DMS114 treated with DMSO at 0.1 percent for 48 hours (cell line): ENCODE measurements around the gene SLC34A3.

Experiments used
- DNase-seq: peaks from one replicate; lab custom pipeline; 2025; ENCODE audit not compliant: unreplicated experiment; lab: John Stamatoyannopoulos, UW

Gene SLC34A3

GRCh38 chr9:137275203-137275587 lies 44.5 kb downstream of the SLC34A3 start:
- no peak for DNase-seq

- DNase-seq, result no peak
These were observed 45.1 kb downstream of the SLC34A3 start for GRCh38 chr9:137275588-137276472.

GRCh38 chr9:137276473-137277328 lies 46.0 kb downstream of the SLC34A3 start:
- no peak for DNase-seq

- DNase-seq, result no peak
These were observed 46.8 kb downstream of the SLC34A3 start, which contains the start of gene TOR4A for GRCh38 chr9:137277329-137278041. TSS of gene TOR4A (plus strand) at chr9:137277726. CDS start at chr9:137278690, 964 bp downstream.

GRCh38 chr9:137278061-137278701 lies 47.5 kb downstream of the SLC34A3 start:
- DNase-seq, result no peak

- no peak for DNase-seq
These were observed 48.3 kb downstream of the SLC34A3 start for GRCh38 chr9:137278721-137279711.

GRCh38 chr9:137279741-137280473 lies 49.2 kb downstream of the SLC34A3 start:
- DNase-seq, result no peak

GRCh38 chr9:137280474-137281344 lies 50.0 kb downstream of the SLC34A3 start:
- no peak for DNase-seq

- no peak for DNase-seq
These were observed 50.8 kb downstream of the SLC34A3 start for GRCh38 chr9:137281345-137282116.
